ENCODE results near the gene ZNF761. TPM values are rescaled to one million over a fixed set of nuclear protein-coding genes. Genes with fewer than 3 reads are reported as not detected.
A peak's percentile ranks its signal among the peaks of the same experiment; 100 is the strongest.

Gene ZNF761
- 14.0 and 15.9 TPM in 2 replicates for total RNA-seq

- no peak for FAIRE-seq
- peak within 1 kb of the TSS; percentile 83 for H3K4me3 ChIP-seq (ENCODE audit: low read depth, low read length)
- no peak for TF ChIP-seq CTCF (IDR thresholded peaks at IDR 0.05; ENCODE audit: insufficient read depth, low read length, severe bottlenecking)
- peak; percentile 92 for DNase-seq (ENCODE audit: low read depth)
- peaks cover 1% of the 10 kb centered on the region for H3K36me3 ChIP-seq (ENCODE audit: control insufficient read depth, insufficient read depth, low read length)
- no peaks in the 10 kb centered on the region for H3K27me3 ChIP-seq (ENCODE audit: control insufficient read depth, insufficient read depth, low read length)
Measured at GRCh38 chr19:53431399-53432087, at the start of gene ZNF761. TSS of gene ZNF761 (plus strand) at chr19:53431984. CDS start at chr19:53447269, 15,285 bp downstream.

DNA sequence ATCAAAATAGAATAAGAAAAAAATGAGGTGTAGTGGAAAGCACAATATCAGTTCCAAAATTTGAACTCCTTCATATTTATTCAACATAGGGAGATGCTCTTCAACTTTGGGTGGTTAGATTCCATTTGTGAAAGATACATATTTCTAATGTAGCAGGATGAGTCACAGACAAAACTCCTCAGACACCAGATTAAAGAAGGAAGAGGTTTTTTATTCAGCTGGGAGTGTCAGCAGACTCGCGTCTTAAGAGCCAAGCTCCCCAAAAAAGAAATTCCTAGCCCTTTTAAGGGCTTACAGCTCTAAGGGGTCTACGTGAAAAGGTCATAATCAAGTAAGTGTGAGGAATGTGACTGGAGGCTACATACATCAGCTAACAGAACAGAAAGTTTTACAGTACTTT is 43.6 kb upstream of the ZNF761 start:
- TF ChIP-seq CTCF (IDR thresholded peaks at IDR 0.05; ENCODE audit: insufficient read depth, low read length, severe bottlenecking): no peak
- DNase-seq (ENCODE audit: low read depth): peak; percentile 10
- no peak overlapping the region for H3K4me3 ChIP-seq (ENCODE audit: low read depth, low read length)
- no peak for FAIRE-seq
- no peaks in the 10 kb centered on the region for H3K27me3 ChIP-seq (ENCODE audit: control insufficient read depth, insufficient read depth, low read length)
- no peaks in the 10 kb centered on the region for H3K36me3 ChIP-seq (ENCODE audit: control insufficient read depth, insufficient read depth, low read length)

DNA sequence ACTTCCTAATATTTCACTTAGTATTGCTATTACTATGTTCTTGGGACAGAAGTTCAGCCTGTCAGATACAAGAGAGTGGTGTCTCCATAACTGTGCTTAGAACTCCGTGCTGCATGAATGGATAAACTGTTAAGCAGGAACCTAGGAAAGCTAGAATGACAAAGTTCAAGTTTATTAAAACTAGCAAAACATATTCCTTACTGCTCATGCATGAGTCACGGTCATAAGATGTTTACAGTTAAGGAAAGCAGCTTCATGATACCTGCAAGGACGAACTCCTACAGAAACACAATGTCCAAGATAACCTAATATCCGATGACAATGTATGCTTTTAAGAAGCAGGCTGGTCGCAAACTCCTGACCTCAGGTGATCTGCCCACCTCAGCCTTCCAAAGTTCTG is 42.9 kb upstream of the ZNF761 start:
- FAIRE-seq: no peak
- Histone ChIP-seq H3K4me3 (ENCODE audit: low read depth, low read length) (no peak overlapping the region), H3K36me3 (ENCODE audit: control insufficient read depth, insufficient read depth, low read length) (no peaks in the 10 kb centered on the region), H3K27me3 (ENCODE audit: control insufficient read depth, insufficient read depth, low read length) (no peaks in the 10 kb centered on the region)
- no peak for TF ChIP-seq CTCF (IDR thresholded peaks at IDR 0.05; ENCODE audit: insufficient read depth, low read length, severe bottlenecking)
- peak; percentile 18 for DNase-seq (ENCODE audit: low read depth)

- H3K36me3 ChIP-seq (ENCODE audit: control insufficient read depth, insufficient read depth, low read length): no peaks in the 10 kb centered on the region
- DNase-seq (ENCODE audit: low read depth) (no peak), FAIRE-seq (no peak)
- no peak for TF ChIP-seq CTCF (IDR thresholded peaks at IDR 0.05; ENCODE audit: insufficient read depth, low read length, severe bottlenecking)
- H3K4me3 ChIP-seq (ENCODE audit: low read depth, low read length): no peak overlapping the region
- no peaks in the 10 kb centered on the region for H3K27me3 ChIP-seq (ENCODE audit: control insufficient read depth, insufficient read depth, low read length)
Measured at GRCh38 chr19:53389571-53389970, 42.2 kb upstream of the ZNF761 start.

DNA sequence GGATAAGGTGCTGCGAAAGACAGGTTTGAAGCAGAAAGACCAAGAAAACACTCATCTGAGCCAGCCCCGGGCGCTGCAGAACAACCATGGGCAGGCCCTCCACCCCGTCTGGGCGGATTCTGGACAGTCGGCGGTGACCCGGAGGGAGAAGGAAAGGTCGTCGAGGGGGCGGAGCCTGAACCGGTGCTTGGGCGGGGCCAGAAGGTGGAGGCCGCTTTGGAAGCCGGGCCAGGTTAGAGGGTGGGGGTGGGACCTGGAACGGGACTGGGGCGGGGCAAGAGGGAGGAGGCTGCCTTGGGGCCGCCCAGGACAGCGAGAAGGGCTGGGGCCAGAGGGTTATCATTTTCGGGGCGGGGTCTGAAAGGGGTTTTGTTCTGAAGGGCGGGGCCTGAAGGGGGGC is 41.8 kb upstream of the ZNF761 start:
- no peaks in the 10 kb centered on the region for H3K27me3 ChIP-seq (ENCODE audit: control insufficient read depth, insufficient read depth, low read length)
- TF ChIP-seq CTCF (IDR thresholded peaks at IDR 0.05; ENCODE audit: insufficient read depth, low read length, severe bottlenecking): no peak
- DNase-seq (ENCODE audit: low read depth) (no peak), FAIRE-seq (no peak)
- no peaks in the 10 kb centered on the region for H3K36me3 ChIP-seq (ENCODE audit: control insufficient read depth, insufficient read depth, low read length)
- H3K4me3 ChIP-seq (ENCODE audit: low read depth, low read length): no peak overlapping the region

- FAIRE-seq (no peak), DNase-seq (ENCODE audit: low read depth) (no peak)
- Histone ChIP-seq H3K36me3 (ENCODE audit: control insufficient read depth, insufficient read depth, low read length) (no peaks in the 10 kb centered on the region), H3K27me3 (ENCODE audit: control insufficient read depth, insufficient read depth, low read length) (no peaks in the 10 kb centered on the region), H3K4me3 (ENCODE audit: low read depth, low read length) (peak overlapping the region; percentile 88)
- TF ChIP-seq CTCF (IDR thresholded peaks at IDR 0.05; ENCODE audit: insufficient read depth, low read length, severe bottlenecking): no peak
Measured at GRCh38 chr19:53394522-53394973, 37.2 kb upstream of the ZNF761 start.

Data from bronchial epithelial cell (primary cell).